ENCODE results near the gene AGXT2. TPM values are rescaled to one million over a fixed set of nuclear protein-coding genes. Genes with fewer than 3 reads are reported as not detected.

Gene AGXT2
- total RNA-seq = not detected in 3 replicates
- long read RNA-seq = 0 reads

GRCh38 chr5:35047785-35048404, at the start of gene AGXT2:
TSS of gene AGXT2 (minus strand) at chr5:35047949. CDS start at chr5:35047892, 57 bp downstream.
- no peak for DNase-seq (ENCODE audit: low spot score)
- Mint-ChIP-seq H3K27me3 (ENCODE audit: low read depth) (peaks cover 9% of the 10 kb centered on the region), H3K4me1 (ENCODE audit: low read depth) (no peaks in the 10 kb centered on the region), H3K9me3 (ENCODE audit: low read depth) (peaks cover 8% of the 10 kb centered on the region), H3K27ac (ENCODE audit: unreplicated experiment) (no peak within 1 kb of the TSS), H3K36me3 (ENCODE audit: low read depth) (peaks cover 2% of the 10 kb centered on the region), H3K4me3 (ENCODE audit: unreplicated experiment) (no peak within 1 kb of the TSS)
- TF ChIP-seq CTCF (IDR thresholded peaks at IDR 0.05) = no peak

GRCh38 chr5:35096932-35097331, 49.2 kb upstream of the AGXT2 start:
- Mint-ChIP-seq H3K4me1 (ENCODE audit: low read depth) (no peaks in the 10 kb centered on the region), H3K27ac (ENCODE audit: unreplicated experiment) (no peak overlapping the region), H3K9me3 (ENCODE audit: low read depth) (no peaks in the 10 kb centered on the region), H3K36me3 (ENCODE audit: low read depth) (no peaks in the 10 kb centered on the region), H3K4me3 (ENCODE audit: unreplicated experiment) (no peak overlapping the region), H3K27me3 (ENCODE audit: low read depth) (peaks cover 20% of the 10 kb centered on the region)
- DNase-seq (ENCODE audit: low spot score) = no peak
- TF ChIP-seq CTCF (IDR thresholded peaks at IDR 0.05) = no peak

- Mint-ChIP-seq H3K9me3 (ENCODE audit: low read depth) (no peaks in the 10 kb centered on the region), H3K36me3 (ENCODE audit: low read depth) (no peaks in the 10 kb centered on the region), H3K4me1 (ENCODE audit: low read depth) (no peaks in the 10 kb centered on the region), H3K27me3 (ENCODE audit: low read depth) (peaks cover 19% of the 10 kb centered on the region), H3K27ac (ENCODE audit: unreplicated experiment) (no peak overlapping the region), H3K4me3 (ENCODE audit: unreplicated experiment) (no peak overlapping the region)
- no peak for TF ChIP-seq CTCF (IDR thresholded peaks at IDR 0.05)
- no peak for DNase-seq (ENCODE audit: low spot score)
These were observed 48.5 kb upstream of the AGXT2 start for GRCh38 chr5:35096216-35096615.

- Mint-ChIP-seq H3K9me3 (ENCODE audit: low read depth) (no peaks in the 10 kb centered on the region), H3K4me1 (ENCODE audit: low read depth) (no peaks in the 10 kb centered on the region), H3K27me3 (ENCODE audit: low read depth) (peaks cover 16% of the 10 kb centered on the region), H3K27ac (ENCODE audit: unreplicated experiment) (no peak overlapping the region), H3K36me3 (ENCODE audit: low read depth) (no peaks in the 10 kb centered on the region), H3K4me3 (ENCODE audit: unreplicated experiment) (no peak overlapping the region)
- DNase-seq (ENCODE audit: low spot score) = no peak
- no peak for TF ChIP-seq CTCF (IDR thresholded peaks at IDR 0.05)
These were observed 47.6 kb upstream of the AGXT2 start for GRCh38 chr5:35095366-35095765.

- no peak for DNase-seq (ENCODE audit: low spot score)
- Mint-ChIP-seq H3K4me3 (ENCODE audit: unreplicated experiment) (no peak overlapping the region), H3K4me1 (ENCODE audit: low read depth) (no peaks in the 10 kb centered on the region), H3K27ac (ENCODE audit: unreplicated experiment) (no peak overlapping the region), H3K9me3 (ENCODE audit: low read depth) (no peaks in the 10 kb centered on the region), H3K27me3 (ENCODE audit: low read depth) (peaks cover 16% of the 10 kb centered on the region), H3K36me3 (ENCODE audit: low read depth) (no peaks in the 10 kb centered on the region)
- no peak for TF ChIP-seq CTCF (IDR thresholded peaks at IDR 0.05)
These were observed 47.2 kb upstream of the AGXT2 start for GRCh38 chr5:35094948-35095347.

All from chondrocyte (in vitro differentiated cells).